Jurkat, Clone E6-1 (cell line): Measurements from ENCODE around the gene HIP1.
"Not testable (repeated sequence)": the region's sequence is repeated elsewhere in the genome, so short reads cannot be mapped to it uniquely, and the experiment has no call there.

Experiments used
- DNase-seq: peaks from one replicate; pipeline ENCODE4 v3.0.0-alpha.2; 2011; ENCODE audit warnings: low read depth, low spot score
- H3K4me3 ChIP-seq: 2 replicates; pipeline ENCODE4 v1.5.1; 2011; ENCODE audit warnings: mild to moderate bottlenecking, low read length, control low read depth, moderate library complexity

The HIP1 gene

GRCh38 chr7:75652788-75653187 is 86.0 kb downstream of the HIP1 start:
- DNase-seq: no peak
- H3K4me3 ChIP-seq: no peak overlapping the region

- no peak overlapping the region for H3K4me3 ChIP-seq
- DNase-seq: no peak
Observed at GRCh38 chr7:75650681-75651080, 88.1 kb downstream of the HIP1 start.

- no peak for DNase-seq
- H3K4me3 ChIP-seq: no peak overlapping the region
Observed at GRCh38 chr7:75650062-75650461, 88.7 kb downstream of the HIP1 start.

GRCh38 chr7:75649462-75649861 is 89.3 kb downstream of the HIP1 start:
- H3K4me3 ChIP-seq: no peak overlapping the region
- no peak for DNase-seq

- DNase-seq: no peak
- H3K4me3 ChIP-seq: no peak overlapping the region
Observed at GRCh38 chr7:75647709-75648438, 90.9 kb downstream of the HIP1 start.

- H3K4me3 ChIP-seq: no peak overlapping the region
- DNase-seq: no peak
Observed at GRCh38 chr7:75646571-75647102, 92.1 kb downstream of the HIP1 start.

GRCh38 chr7:75645570-75645969 is 93.2 kb downstream of the HIP1 start:
- no peak for DNase-seq
- no peak overlapping the region for H3K4me3 ChIP-seq

GRCh38 chr7:75644589-75644988 is 94.2 kb downstream of the HIP1 start:
- no peak for DNase-seq
- no peak overlapping the region for H3K4me3 ChIP-seq

GRCh38 chr7:75642810-75643486 is 95.8 kb downstream of the HIP1 start:
- peak; percentile 72 for DNase-seq
- H3K4me3 ChIP-seq: no peak overlapping the region

- H3K4me3 ChIP-seq: no peak overlapping the region
- DNase-seq: no peak
Observed at GRCh38 chr7:75640201-75640600, 98.5 kb downstream of the HIP1 start.

- H3K4me3 ChIP-seq: no peak overlapping the region
- no peak for DNase-seq
Observed at GRCh38 chr7:75639886-75640190, 98.9 kb downstream of the HIP1 start.

GRCh38 chr7:75639071-75639885 is 99.5 kb downstream of the HIP1 start:
- no peak for DNase-seq
- peak overlapping the region; percentile 48 for H3K4me3 ChIP-seq

- no peak for DNase-seq
- H3K4me3 ChIP-seq: no peak overlapping the region
Observed at GRCh38 chr7:75638594-75639070, 100.1 kb downstream of the HIP1 start.

GRCh38 chr7:75637854-75638593 is 100.7 kb downstream of the HIP1 start:
- no peak overlapping the region for H3K4me3 ChIP-seq
- DNase-seq: no peak

- no peak for DNase-seq
- H3K4me3 ChIP-seq: no peak overlapping the region
Observed at GRCh38 chr7:75635036-75635435, 103.7 kb downstream of the HIP1 start.

- DNase-seq, H3K4me3 ChIP-seq: not testable (repeated sequence)
Observed at GRCh38 chr7:75632587-75632986, 106.2 kb downstream of the HIP1 start.

GRCh38 chr7:75631711-75632110 is 107.0 kb downstream of the HIP1 start:
- no peak overlapping the region for H3K4me3 ChIP-seq
- no peak for DNase-seq

GRCh38 chr7:75630549-75630948 is 108.2 kb downstream of the HIP1 start:
- DNase-seq: no peak

GRCh38 chr7:75629044-75629443 is 109.7 kb downstream of the HIP1 start:
- H3K4me3 ChIP-seq: no peak overlapping the region
- no peak for DNase-seq

More at GRCh38 chr7:75630549-75630948, 108.2 kb downstream of the HIP1 start:
- H3K4me3 ChIP-seq: no peak overlapping the region
